Spleen (tissue), 11 donors: ENCODE measurements around the gene MCTP1. TPM values are rescaled to one million over a fixed set of nuclear protein-coding genes. Genes with fewer than 3 reads are reported as not detected.

Experiments used
- DNase-seq: peaks from one replicate; pipeline ENCODE4 v3.0.0-alpha.2; 2020
- H3K27ac ChIP-seq, 8 donors: fragments of 200-600 bp; sonication (generic) in 7 of 8; 1 replicate in 4 of 8; 2 replicates in 4 of 8; pipeline versions ENCODE4 v1.5.0 to v1.8.0; 2016 to 2021; ENCODE audit warnings: inconsistent platforms in 4 of 8, mild to moderate bottlenecking in 4 of 8, moderate library complexity in 1 of 8
- H3K27me3 ChIP-seq, 7 donors: fragments of 200-600 bp; sonication (generic) in 6 of 7; replicated peaks in 1 of 7; 1 replicate in 4 of 7; 2 replicates in 3 of 7; pipeline versions ENCODE4 v1.5.0 to v1.8.0; 2016 to 2021; ENCODE audit warnings: inconsistent platforms in 3 of 7, mild to moderate bottlenecking in 1 of 7
- H3K36me3 ChIP-seq, 6 donors: fragments of 200-600 bp; sonication (generic) in 5 of 6; 1 replicate in 4 of 6; 2 replicates in 2 of 6; pipeline versions ENCODE4 v1.5.0 to v1.8.0; 2016 to 2021; ENCODE audit warnings: inconsistent platforms in 2 of 6
- H3K4me1 ChIP-seq, 6 donors: fragments of 200-600 bp; sonication (generic) in 5 of 6; 1 replicate in 3 of 6; 2 replicates in 3 of 6; pipeline versions ENCODE4 v1.5.0 to v1.8.0; 2016 to 2021; ENCODE audit warnings: inconsistent platforms in 3 of 6
- H3K4me3 ChIP-seq, 8 donors: fragments of 200-600 bp; sonication (generic) in 7 of 8; 1 replicate in 4 of 8; 2 replicates in 4 of 8; pipeline versions ENCODE4 v1.5.0 to v1.8.0; 2016 to 2021; ENCODE audit warnings: inconsistent platforms in 4 of 8, mild to moderate bottlenecking in 4 of 8, moderate library complexity in 2 of 8
- H3K9me3 ChIP-seq, 8 donors: fragments of 200-600 bp; sonication (generic) in 7 of 8; 1 replicate in 4 of 8; 2 replicates in 4 of 8; pipeline versions ENCODE4 v1.5.0 to v1.8.0; 2016 to 2021; ENCODE audit warnings: inconsistent platforms in 4 of 8
- CTCF ChIP-seq, 11 experiments: fragments of 200-600 bp in 7 of 11; fragments of 450-650 bp in 4 of 11; sonication (generic) in 4 of 11; IDR thresholded peaks in 8 of 11; conservative IDR thresholded peaks in 3 of 11; 1 replicate in 7 of 11; 2 replicates in 4 of 11; pipeline versions ENCODE4 v1.4.0 to v1.8.0; 2016 to 2021; ENCODE audit warnings: antibody characterized with exemption in 11 of 11, inconsistent platforms in 4 of 11, mild to moderate bottlenecking in 1 of 11
- POLR2A ChIP-seq, 3 donors: fragments of 450-650 bp; IDR thresholded peaks; one replicate each; pipeline ENCODE4 v1.5.1; 2017; ENCODE audit warnings: antibody characterized with exemption in 3 of 3, mild to moderate bottlenecking in 1 of 3
- POLR2AphosphoS5 ChIP-seq, 3 donors: sonication (generic); formaldehyde crosslinking; IDR thresholded peaks; one replicate each; pipeline ENCODE4 v1.5.1; 2017; ENCODE audit warnings: antibody characterized with exemption in 3 of 3
- WGBS, 5 donors: extraction: QIAGEN DNeasy Blood & Tissue Kit in 3 of 5; methylation state at CpG; one replicate each; pipeline versions ENCODE4 v1.1.5 to v1.1.7; 2013 to 2018; 5-methylcytosine and 5-hydroxymethylcytosine counted together
- intact Hi-C: fragments of 100-400 bp; cut with DNase I; formaldehyde crosslinking; loops from one replicate; pipeline ENCODE4 v1.15.0; 2023; ENCODE audit warnings: low total_unique reads
- polyA plus RNA-seq, 3 donors: library from polyadenylated mRNA; stranded (reverse); fragments of 200-250 nt; gene quantifications; one replicate each; pipeline ENCODE4 v1.2.1, GENCODE V29; 2013
- total RNA-seq, 7 donors: library from RNA; depleted of rRNA in 3 of 7; stranded (reverse); fragments of >200 nt in 3 of 7; fragmentation: NEBNext Ultra II Directional in 4 of 7; extraction: Animal tissue kit (Norgen Biotek cat#: 25700) in 4 of 7; gene quantifications; one replicate each; pipeline versions ENCODE4 v1.1.0 to v1.2.1, GENCODE V29; 2016 to 2021
- donor health status: healthy with polysubstance abuse.
- donor health status: DM: no; HTN: no; CAD: no; lungs with moderate emphysema.
- donor health status: DM: no; HTN: no; CAD: no.
- donor health status: Bipolar disorder and iron deficiency.
- donor health status: healthy.
- donor health status: DM: no; HTN: no; CAD: no.
- donor health status: DM: yes; HTN: yes; CAD: no.

The MCTP1 gene
- total and polyA plus RNA-seq, 10 donors, result 1.2 to 57.2 (median 29.4) TPM

- WGBS, 5 donors, result 65 to 78% (median 75%) methylated on average over 5 of the region's 5 CpGs
- intact Hi-C loops, result no loop called here
- no peak overlapping the region for H3K27ac ChIP-seq
Observed at GRCh38 chr5:95057615-95058014, 227.3 kb downstream of the MCTP1 start.

GRCh38 chr5:95053253-95053652 is 231.6 kb downstream of the MCTP1 start:
- WGBS, 5 donors, result 83 to 94% (median 92%) methylated on average over 7 of the region's 7 CpGs
- Histone ChIP-seq H3K9me3 (no peaks in the 10 kb centered on the region), H3K4me1 (peaks cover 0 to 4% (median 0%) of the 10 kb centered on the region in 6 donors), H3K27me3 (no peaks in the 10 kb centered on the region), H3K4me3 (no peak overlapping the region), H3K36me3 (no peaks in the 10 kb centered on the region), H3K27ac (no peak overlapping the region)
- no peak for TF ChIP-seq POLR2AphosphoS5 (IDR thresholded peaks at IDR 0.05)
- TF ChIP-seq CTCF (IDR thresholded peaks at IDR 0.05 in 8 of 11, conservative IDR thresholded peaks at IDR 0.05 in 3 of 11), result no peak
- TF ChIP-seq POLR2A (IDR thresholded peaks at IDR 0.05), result no peak
- DNase-seq, result no peak
- intact Hi-C loops, result no loop called here

More at GRCh38 chr5:95057615-95058014, 227.3 kb downstream of the MCTP1 start:
- H3K27me3 ChIP-seq, result no peaks in the 10 kb centered on the region
- H3K36me3 ChIP-seq, result no peaks in the 10 kb centered on the region
- no peaks in the 10 kb centered on the region for H3K9me3 ChIP-seq
- TF ChIP-seq POLR2AphosphoS5 (IDR thresholded peaks at IDR 0.05) (no peak), CTCF (IDR thresholded peaks at IDR 0.05 in 8 of 11, conservative IDR thresholded peaks at IDR 0.05 in 3 of 11) (no peak), POLR2A (IDR thresholded peaks at IDR 0.05) (no peak)
- no peak overlapping the region for H3K4me3 ChIP-seq
- DNase-seq, result no peak
- H3K4me1 ChIP-seq, result peaks cover 0 to 9% (median 2%) of the 10 kb centered on the region in 6 donors

- WGBS, 5 donors, result 67 to 81% (median 75%) methylated on average over 1 of the region's 1 CpG
- Histone ChIP-seq H3K27me3 (no peaks in the 10 kb centered on the region), H3K4me1 (peaks cover 0 to 4% (median 0%) of the 10 kb centered on the region in 6 donors), H3K9me3 (no peaks in the 10 kb centered on the region), H3K27ac (no peak overlapping the region), H3K4me3 (no peak overlapping the region), H3K36me3 (no peaks in the 10 kb centered on the region)
- DNase-seq, result no peak
- no peak for TF ChIP-seq POLR2A (IDR thresholded peaks at IDR 0.05)
- TF ChIP-seq CTCF (IDR thresholded peaks at IDR 0.05 in 8 of 11, conservative IDR thresholded peaks at IDR 0.05 in 3 of 11), result no peak
- no peak for TF ChIP-seq POLR2AphosphoS5 (IDR thresholded peaks at IDR 0.05)
- intact Hi-C loops, result no loop called here
Observed at GRCh38 chr5:95050708-95051107, 234.2 kb downstream of the MCTP1 start.

- Histone ChIP-seq H3K36me3 (no peaks in the 10 kb centered on the region), H3K27ac (peak overlapping the region in 6 of 8 donors; percentile 12 to 73 (median 58)), H3K4me3 (peak overlapping the region in 1 of 8 donors; percentile 13), H3K27me3 (no peaks in the 10 kb centered on the region), H3K4me1 (peaks cover 0 to 8% (median 0%) of the 10 kb centered on the region in 6 donors), H3K9me3 (no peaks in the 10 kb centered on the region)
- WGBS, 5 donors, result 19 to 53% (median 36%) methylated on average over 1 of the region's 1 CpG
- no peak for TF ChIP-seq POLR2A (IDR thresholded peaks at IDR 0.05)
- DNase-seq, result no peak
- intact Hi-C loops, result no loop called here
Observed at GRCh38 chr5:95048628-95049027, 236.3 kb downstream of the MCTP1 start.
